ENCODE measurements around the gene C14orf180.

The C14orf180 gene

DNA sequence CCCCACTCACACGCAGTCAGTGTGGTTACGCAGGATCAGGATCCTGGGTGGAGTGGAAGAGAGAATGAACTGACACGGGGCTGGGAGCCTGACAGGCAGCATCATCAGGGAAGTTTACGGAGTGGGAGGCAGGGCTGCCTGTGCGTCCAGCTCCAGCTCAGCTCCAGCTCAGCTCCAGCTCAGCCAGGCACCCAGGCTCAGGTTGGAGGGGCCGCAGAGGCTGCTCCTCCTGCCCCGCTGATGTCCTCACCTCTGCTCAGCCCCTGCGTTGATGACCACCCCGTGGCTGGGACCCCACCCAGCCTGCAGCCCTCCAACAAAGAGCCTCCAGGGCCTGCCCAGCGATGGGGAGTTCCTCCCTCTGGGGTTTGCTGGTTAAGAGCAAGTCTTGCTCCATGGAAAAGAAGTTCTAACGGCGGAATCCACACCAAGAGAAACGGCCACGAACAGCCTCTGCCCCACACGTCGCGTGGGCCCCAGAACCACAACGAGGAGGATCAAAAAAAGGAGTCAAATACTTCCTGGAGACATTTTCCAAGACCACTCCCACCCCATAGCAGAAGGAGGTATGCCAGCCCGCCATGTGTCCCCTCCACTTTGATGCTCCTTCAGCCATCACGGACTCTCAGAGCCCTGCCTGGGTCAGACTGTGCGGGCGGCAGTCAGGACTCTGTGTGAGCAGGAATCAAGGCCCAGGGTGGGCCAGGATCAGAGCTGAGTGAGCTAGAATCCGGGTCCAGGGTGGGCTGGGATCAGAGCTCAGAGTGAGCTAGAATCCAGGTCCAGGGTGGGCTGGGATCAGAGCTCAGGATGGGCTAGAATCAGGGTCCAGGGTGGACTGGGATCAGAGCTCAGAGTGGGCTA is 17.7 kb upstream of the C14orf180 start:
- DNase-seq (ENCODE audit: low read depth in 2 of 2) = no peak

DNA sequence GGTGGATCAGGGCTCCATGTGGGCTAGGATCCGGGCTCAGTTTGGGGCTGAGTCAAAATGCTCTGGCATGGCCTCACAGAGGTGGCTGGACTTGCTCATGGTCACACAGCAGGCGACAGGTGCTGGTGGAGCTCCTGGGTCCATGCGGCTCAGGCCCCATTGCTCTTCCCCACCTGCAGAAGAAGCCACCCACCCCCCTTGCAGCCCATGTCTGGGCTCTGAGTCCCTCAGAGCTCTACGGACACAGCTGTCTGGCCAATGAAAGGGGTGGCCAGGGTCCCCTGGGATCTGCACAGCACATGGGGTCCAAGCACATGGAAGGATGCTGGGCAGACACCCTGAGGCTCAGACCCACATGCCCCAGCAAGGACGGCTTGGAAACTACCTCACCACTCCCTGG is 17.0 kb upstream of the C14orf180 start:
- no peak for DNase-seq (ENCODE audit: low read depth in 2 of 2)

DNA sequence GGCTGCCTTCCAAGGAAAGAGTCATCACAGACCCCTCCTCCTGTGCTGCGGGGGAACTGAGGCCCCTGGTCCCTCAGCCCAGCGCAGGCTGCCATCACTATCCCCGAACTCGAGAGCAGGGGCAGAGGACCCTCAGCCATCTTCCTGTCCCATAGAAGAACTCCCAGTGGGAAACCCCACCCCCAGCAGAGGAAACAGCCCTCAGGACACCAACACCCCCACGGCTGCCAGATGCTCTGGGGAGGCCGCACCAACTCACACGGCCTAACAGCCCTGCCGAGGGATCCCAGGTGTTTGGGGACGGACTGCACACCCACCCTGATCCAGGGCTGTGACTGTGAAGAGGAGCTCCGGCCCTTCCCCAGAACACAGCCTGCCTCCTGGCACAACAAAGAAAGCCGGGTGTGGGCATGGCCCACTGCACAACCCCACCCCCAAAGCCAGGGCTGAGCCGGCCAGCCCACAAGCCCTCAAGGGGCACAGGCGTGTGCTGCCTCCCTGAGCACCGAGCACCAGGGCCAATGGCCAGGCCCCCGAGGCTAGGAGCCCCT is 16.3 kb upstream of the C14orf180 start:
- DNase-seq (ENCODE audit: low read depth in 2 of 2) = no peak

DNA sequence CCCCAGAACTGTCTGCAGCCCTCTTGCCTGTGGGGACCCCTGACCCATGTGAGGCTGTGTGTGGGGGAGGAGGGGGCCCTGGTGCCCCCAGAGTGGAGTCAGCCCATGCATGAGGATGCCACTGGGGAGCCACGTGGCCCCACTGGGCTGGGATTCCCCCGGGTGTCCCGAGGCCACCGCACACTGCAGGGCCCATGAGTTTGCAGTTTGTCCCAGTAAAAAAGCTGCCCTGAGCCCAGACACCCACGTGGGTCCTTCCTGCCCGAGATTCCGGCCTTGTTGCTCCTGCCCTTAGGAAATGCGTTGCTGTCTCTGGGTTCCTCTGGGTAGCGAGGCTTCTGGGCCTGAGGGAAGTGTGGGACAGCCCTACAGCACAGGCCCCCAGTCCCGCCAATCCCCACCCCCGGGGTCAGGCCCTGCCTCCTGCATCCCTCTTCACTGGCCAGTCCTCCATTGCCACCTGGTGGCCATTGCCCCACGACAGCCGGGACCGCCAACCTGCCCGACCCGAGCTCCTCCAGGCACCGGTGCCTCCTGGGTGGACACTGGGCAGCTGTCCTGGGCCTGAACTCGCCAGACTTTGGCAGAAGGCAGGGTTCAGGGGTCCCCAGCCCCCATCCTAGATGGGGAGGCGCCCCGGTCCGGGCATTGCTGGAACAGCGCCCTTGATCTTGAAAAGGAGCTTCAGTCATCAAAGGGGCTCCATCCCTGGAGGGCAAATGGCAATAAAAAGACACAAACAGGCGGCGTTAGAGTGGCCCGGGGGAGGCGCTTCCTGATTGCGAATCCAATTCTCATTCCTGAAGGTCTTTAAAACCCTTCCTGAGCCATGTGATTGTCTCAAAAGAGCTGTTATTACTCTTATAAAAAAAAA is 15.6 kb upstream of the C14orf180 start:
- DNase-seq (ENCODE audit: low read depth in 2 of 2) = peak; percentile 2

DNA sequence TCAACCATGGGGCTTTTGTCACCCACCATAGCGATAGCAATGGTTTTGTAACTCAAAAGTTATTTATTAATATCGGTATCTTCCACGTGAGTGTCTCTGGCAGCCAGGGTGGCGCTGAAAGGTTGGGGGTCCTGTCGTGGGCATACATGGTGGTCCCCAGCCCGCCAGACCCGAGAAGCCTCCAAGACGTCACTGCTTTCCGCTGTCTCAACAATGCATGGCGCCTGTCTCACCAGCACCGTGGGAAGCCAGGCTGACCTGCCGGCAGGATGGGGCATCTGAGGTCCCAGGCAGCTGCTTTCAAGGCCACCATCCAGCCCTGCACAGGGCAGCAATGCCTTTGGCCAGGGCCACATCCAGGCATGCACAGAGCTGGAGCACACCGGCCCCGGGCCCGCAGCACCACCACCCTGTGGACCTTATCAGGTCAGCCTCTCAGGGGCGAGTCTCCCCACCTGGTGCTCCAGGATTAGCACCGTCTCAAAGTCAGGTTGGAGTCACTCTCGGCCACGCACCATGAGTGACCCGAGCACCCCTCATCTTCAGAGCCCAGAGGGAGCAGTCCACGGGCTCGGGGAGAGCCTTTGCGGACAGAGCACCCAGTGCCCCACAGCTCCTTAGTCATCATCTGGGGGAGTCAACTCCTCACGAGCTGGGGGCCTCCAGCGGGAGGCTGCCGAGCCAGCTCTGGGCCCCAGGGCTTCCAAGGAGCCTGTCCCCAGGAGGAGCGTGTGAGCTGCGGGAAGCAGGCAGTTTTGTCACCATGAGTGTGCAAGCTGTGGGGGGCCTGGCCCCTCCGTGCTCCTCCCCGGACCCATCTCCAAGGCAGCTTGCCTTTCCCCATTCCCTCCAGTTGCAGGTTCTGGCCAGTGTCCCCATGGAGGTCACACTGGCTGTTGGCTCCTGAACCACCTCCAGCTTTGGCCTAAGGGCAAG is 14.6 kb upstream of the C14orf180 start:
- no peak for DNase-seq (ENCODE audit: low read depth in 2 of 2)

DNA sequence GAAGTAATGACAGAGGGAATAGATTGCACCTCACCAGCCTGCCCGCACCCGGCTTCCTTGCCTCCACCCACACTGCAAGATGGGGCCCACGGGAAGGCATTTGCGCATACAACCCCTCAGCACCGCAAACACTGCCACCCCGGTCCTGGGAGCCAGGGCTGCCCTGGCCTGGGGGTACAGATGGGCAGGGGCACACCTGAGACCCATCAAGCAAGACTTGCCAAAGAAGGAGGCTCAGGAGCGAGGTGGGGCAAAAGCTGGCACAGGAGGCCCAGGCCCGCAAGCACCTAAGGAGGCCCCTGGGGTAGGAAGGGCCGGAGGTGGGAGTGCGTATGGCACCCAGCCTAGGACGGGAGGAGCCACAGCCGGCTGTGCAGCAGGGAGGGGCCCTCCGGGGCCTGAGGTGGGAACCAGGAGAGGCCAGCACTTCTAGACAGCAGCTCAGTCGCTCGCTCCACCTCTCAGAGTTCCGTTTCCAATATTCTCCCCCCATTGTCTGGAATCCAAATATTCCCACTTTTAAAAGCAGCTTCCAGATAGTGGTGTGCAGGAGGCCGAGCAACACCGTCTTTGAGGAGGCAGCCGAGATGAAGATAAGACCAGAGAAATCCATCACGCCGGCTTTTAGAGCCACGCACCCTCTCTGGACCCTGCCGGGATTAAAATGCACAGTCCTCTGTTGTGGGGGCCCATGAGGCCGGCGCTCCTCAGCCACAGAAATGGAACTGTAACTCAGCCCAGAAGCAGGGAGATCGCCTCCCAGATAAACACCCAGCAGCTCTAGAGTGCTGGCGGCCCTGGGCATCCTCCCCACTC is 12.2 kb upstream of the C14orf180 start:
- DNase-seq (ENCODE audit: low read depth in 2 of 2) = no peak

DNA sequence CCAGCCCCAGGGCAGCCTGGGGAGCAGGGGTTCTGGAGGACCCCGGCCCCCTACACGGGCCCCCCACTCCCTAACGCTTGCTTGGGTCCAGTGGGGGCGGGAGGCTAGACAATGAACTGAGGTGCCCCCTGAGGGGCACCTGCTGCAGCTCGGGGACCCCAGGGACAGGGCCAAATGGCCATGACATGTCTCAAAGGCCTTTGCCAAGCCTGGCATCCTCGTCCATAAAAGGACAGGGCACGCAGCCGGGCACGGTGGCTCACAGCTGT is 11.7 kb upstream of the C14orf180 start:
- DNase-seq (ENCODE audit: low read depth in 2 of 2) = no peak

DNA sequence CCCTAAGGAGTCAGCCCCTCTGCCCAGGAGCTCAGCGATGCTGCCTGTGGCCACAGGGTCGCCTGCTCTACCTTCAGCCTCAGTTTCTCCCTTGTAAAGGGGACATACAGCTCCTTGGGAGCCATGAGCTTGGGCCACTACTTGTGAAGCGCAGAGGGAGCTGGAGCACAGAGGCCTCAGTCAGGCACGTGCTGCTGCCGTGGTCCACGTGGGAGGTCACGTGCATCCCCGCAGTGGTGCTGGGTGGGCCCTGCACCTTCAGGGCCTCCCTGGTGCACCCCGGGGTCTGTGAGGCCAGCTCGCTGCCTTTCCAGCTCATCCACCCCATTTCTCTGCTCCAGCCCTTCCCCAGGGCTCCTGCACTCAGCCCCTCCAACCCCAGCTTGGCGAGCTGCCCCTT is 10.9 kb upstream of the C14orf180 start:
- no peak for DNase-seq (ENCODE audit: low read depth in 2 of 2)

DNA sequence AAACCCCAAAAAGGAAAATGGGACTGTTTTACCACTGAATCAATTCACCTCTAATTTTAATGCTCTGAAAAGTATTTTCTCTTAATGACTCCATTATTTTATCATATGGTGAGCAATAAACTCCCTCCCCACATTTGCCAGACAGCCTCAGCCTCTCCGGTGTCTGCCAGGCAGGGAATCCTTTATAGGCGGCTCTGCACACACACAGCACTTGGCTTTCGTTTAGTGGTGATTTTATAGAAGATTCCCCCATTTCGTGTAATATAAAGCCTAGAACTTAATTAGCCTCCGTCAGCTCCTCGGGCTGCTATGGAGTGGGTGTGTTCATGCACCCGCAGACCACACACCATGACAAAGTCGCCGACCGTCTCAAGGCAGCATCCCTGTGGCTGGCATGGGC is 10.1 kb upstream of the C14orf180 start:
- no peak for DNase-seq (ENCODE audit: low read depth in 2 of 2)

DNA sequence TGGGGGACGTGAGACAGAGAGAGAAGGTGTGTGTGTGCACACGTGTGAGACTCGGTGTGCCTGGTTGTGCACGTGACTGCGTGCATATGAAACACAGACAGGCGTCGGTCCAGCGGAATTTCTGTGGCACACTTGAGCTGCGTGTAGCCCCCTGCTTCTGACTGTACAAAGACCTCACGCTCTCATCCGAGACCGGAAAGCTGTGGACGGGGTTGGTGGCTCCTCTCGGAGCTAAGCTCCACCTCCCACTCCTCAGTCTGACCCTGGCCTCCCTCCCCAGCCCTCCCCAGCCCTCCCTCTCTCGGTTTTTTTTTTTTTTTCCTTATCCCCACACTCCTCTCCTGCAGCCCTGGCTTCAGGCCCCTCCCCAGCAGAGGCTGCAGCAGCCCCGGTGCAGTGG is 8.3 kb upstream of the C14orf180 start:
- no peak for DNase-seq (ENCODE audit: low read depth in 2 of 2)

DNA sequence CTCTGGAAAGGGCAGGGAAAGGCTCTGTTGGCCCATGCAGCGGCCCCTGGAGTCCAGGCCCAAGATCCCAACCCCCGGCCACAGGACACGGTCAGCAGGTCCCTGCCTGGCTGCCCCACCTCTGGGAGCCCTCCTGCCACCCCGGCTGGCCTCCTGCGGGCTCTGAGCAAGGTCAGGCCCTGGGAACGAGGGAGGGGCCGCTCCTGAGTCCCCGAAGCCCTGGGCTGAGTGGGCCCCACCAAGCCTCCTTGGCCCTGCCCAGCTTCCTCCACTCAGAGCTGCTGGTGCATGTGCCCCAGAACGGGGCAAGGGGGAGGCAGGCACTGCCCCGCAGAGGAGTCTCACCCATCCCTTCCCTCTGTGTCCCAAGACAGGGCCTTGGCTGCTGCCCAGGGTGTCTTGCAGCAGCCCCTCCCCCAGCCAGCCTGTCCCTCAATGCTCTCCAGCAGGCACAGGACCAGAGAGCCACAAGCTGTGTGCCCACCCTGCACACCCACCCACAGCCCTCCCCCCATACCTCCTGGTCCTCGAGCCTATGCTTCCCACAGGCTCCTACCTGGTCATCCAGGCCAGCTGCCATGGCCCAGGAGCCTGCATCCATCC is 7.4 kb upstream of the C14orf180 start:
- DNase-seq (ENCODE audit: low read depth in 2 of 2) = no peak

DNA sequence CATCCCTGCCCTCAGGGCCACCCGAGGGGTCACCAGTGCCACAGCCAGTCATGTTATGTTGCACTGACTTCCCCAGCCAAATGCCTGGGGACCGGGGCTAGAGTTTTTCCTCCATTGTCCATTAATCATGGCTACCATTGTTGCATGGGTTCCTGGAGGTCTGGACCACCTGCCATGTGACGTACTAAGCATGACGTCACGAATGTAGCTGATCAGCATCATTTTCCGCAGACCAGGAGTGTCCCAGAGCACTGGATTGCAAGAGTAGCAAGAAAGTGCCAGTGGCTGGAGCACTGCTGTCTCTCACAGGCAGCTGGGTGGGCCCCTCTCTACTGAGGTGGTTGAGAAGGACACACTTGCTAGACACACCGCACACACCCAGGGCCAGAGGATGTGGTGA is 6.9 kb upstream of the C14orf180 start:
- DNase-seq (ENCODE audit: low read depth in 2 of 2) = no peak

DNA sequence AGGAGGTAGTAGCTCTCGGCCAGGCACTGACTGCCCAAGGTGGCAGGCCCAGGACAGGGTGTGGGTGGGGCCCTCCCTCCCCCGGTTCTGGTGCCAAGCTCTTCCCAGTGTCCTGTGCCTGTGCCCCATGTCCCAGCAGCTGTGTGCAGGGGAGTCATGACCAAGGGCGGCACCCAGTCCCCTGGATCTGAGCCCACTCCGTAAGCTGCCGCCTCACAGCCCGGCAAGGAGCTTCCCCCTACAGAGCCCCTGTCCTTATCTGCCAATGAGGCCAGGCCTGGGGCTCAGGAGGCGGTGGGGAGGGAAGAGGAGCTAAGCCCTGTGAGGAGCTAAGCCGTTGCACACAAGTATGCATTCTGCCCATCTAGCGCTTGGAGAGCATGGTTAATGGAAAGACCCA is 5.6 kb upstream of the C14orf180 start:
- no peak for DNase-seq (ENCODE audit: low read depth in 2 of 2)

DNA sequence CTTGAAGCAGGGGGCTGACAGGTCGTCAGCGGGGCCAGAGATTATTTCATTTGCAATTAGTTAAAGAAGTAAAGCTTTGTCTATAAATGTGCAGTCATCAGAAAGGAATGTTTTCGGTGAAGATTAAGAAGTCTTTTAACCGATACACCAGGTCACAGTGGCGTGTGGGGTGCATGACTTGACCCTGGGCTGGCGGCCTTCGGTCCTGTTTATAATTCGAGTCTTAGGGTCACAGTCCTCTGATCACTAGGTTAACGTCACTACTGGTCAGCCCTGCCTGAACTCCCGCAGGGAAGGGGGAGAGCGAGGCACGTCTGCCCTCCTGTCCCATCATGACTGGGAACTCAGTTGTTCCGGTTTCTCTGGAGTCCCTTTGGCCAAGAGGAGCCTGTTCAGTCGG is 5.0 kb upstream of the C14orf180 start:
- no peak for DNase-seq (ENCODE audit: low read depth in 2 of 2)

DNA sequence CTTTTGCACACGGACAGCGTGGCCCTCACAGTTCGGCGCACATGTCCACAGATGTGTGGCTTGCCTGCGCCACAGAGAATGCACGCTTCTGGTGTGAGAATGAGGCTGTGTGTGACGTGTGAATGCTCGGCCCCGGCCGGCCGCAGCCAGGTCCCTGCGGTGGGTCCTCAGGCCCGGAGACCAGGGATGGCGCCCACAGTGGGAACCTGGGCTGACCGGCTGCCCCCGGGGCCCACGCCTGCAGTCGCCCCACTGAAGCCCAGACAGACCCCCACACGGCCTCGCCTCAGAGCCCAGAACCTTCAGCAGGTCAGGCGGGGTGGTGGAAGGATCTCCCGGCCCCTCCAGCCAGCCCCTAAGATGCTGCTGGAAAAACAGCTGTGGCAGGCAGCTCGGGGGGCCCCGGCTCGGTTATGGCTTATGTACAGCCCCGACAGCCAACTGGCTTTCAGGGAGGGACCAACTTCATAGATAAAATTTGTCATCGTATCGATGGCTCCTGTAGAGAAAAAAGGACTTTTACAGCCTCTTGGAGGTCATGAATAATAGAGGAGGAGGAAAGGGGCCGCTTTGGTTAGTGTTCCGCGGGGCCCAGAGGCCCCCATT is 4.5 kb upstream of the C14orf180 start:
- DNase-seq (ENCODE audit: low read depth in 2 of 2) = no peak

DNA sequence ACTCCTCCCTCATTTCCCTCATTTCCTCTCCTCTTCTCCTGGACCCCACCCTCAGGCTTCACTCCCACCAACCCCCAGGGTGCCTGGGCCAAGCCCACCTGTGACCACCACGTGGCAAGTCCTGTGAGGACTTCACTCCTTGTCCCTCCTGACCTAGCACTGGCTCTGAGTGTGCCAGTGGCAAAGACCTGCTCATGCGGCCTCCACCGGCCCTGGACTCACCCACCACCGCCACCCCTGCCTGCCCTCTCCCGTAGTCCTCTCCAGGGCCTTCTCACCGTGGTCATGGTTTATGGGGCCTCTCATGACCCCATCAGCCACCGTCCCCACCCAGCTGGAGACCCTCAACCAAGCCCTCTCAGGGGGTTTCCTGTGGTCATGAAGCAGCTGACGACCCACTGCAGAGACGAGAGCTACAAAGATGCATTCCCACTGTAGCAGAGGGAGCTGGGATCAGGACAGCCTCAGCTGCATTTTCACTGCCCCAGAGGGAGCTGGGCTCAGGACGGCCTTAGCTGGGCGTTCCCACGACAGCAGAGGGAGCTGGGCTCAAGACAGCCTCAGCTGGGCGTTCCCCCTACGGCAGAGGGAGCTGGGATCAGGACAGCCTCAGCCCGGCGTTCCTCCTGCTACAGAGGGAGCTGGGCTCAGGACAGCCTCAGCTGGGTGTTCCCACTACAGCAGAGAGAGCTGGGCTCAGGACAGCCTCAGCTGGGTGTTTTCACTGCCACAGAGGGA is 3.2 kb upstream of the C14orf180 start:
- no peak for DNase-seq (ENCODE audit: low read depth in 2 of 2)

DNA sequence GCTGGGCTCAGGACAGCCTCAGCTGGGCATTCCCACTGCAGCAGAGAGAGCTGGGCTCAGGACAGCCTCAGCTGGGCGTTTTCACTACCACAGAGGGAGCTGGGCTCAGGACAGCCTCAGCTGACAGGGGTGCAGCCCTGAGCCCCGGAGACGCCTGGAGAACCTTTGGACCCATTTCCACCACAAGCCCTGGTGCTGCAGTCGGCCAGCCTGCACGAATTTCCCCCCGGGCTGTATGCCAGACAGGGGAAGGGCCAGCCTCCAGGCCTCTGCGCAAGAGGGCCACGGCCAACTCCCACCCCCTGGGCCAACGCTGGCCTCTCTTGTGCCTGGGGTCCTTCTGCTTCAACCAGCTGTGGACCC is 2.6 kb upstream of the C14orf180 start:
- DNase-seq (ENCODE audit: low read depth in 2 of 2) = no peak

DNA sequence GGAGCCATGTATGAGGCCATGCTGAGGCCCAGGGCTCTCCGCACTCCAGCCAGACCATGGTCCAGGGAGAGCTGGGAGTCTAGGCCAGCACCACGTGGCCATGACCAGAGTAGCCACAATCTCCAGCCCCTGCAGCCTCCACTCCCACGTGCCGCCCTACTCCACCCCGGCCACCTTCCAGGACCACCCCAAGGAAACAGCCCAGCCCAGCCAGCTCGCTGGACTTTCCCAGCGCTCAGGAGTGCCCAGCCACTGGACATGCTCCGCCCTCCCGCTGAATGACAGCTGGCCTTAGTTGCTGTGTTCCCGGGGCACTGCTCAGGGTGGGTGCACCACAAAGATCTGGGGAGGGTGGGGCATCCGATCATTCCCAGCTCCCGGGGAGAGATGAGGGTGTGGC is 2.1 kb upstream of the C14orf180 start:
- no peak for DNase-seq (ENCODE audit: low read depth in 2 of 2)

DNA sequence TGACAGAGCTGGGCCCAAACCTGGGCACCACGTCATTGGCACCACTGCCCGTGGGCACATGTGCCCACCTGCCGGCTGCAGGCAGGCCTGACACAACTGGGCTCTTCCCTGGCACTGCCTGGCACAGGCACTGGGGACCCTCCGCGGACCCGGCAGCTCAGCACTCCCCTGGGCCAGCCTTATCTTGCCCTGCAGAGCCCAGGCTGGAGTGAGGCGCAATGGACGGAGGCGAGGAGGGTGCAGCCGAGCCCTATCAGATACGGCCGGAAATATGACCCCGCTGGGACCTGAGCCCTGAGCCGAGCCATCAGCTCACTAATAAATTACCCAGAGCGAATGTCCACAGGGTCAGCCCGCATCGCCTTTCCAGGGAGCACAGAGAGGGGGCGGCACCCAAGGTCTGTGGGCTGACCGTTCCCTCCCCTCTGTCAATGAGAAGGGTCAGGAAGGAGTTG is 1.7 kb upstream of the C14orf180 start:
- no peak for DNase-seq (ENCODE audit: low read depth in 2 of 2)
